Measurements from ENCODE around the gene ABI3BP. TPM values are rescaled to one million over a fixed set of nuclear protein-coding genes. Genes with fewer than 3 reads are reported as not detected.

The ABI3BP gene
- total RNA-seq, 2 experiments from 2014 or later, result not detected

DNA sequence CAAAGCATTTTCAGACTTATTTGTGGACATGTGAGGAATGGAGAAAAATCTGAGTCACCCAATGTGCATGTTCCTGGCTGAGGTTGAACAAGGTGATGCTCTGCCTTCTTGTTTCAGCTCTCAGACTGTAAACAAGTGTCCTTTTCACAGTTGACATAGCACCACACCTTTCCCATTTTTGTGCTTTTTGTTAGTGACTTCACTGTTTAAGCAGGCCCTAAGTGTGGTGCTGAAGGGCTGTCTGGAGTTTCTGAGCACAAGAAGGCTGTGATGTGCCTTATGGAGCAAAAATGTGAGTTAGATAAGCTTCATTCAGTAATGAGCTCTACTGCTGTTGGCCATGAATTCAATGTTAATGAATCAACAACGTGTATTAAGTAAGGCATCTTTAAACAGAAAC is 20.4 kb downstream of the ABI3BP start:
- H3K4me1 Mint-ChIP-seq (ENCODE audit: low read depth), result no peaks in the 10 kb centered on the region
- ATAC-seq (ENCODE audit: poor library complexity) (no peak), DNase-seq (no peak)
- Histone ChIP-seq H3K27me3 (ENCODE audit: control insufficient read depth in 1 of 2, insufficient read depth in 2 of 2, low read length in 2 of 2) (no peaks in the 10 kb centered on the region), H3K27ac (ENCODE audit: low read depth in 1 of 2, low read length in 2 of 2) (no peak overlapping the region), H3K9me3 (ENCODE audit: control insufficient read depth in 1 of 2, insufficient read depth in 1 of 2, low read length in 2 of 2) (no peaks in the 10 kb centered on the region), H3K4me3 (ENCODE audit: low read length) (no peak overlapping the region), H3K36me3 (ENCODE audit: insufficient read depth, low read length) (no peaks in the 10 kb centered on the region), H3K4me1 (ENCODE audit: insufficient read depth, low read length) (no peaks in the 10 kb centered on the region)
- CTCF ChIA-PET, result no interaction called here
- POLR2A ChIA-PET, result no interaction called here
- peaks cover 5% of the 10 kb centered on the region for H3K27me3 Mint-ChIP-seq
- TF ChIP-seq, protein P1, sequence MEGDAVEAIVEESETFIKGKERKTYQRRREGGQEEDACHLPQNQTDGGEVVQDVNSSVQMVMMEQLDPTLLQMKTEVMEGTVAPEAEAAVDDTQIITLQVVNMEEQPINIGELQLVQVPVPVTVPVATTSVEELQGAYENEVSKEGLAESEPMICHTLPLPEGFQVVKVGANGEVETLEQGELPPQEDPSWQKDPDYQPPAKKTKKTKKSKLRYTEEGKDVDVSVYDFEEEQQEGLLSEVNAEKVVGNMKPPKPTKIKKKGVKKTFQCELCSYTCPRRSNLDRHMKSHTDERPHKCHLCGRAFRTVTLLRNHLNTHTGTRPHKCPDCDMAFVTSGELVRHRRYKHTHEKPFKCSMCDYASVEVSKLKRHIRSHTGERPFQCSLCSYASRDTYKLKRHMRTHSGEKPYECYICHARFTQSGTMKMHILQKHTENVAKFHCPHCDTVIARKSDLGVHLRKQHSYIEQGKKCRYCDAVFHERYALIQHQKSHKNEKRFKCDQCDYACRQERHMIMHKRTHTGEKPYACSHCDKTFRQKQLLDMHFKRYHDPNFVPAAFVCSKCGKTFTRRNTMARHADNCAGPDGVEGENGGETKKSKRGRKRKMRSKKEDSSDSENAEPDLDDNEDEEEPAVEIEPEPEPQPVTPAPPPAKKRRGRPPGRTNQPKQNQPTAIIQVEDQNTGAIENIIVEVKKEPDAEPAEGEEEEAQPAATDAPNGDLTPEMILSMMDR (IDR thresholded peaks at IDR 0.05), result no peak
- no peaks in the 10 kb centered on the region for H3K36me3 Mint-ChIP-seq (ENCODE audit: low read depth)
- no peaks in the 10 kb centered on the region for H3K9me3 Mint-ChIP-seq
- intact Hi-C loops (cut with DNase I, micrococcal nuclease), result no loop called here
- no peak overlapping the region for H3K27ac Mint-ChIP-seq
- no peak overlapping the region for H3K4me3 Mint-ChIP-seq

DNA sequence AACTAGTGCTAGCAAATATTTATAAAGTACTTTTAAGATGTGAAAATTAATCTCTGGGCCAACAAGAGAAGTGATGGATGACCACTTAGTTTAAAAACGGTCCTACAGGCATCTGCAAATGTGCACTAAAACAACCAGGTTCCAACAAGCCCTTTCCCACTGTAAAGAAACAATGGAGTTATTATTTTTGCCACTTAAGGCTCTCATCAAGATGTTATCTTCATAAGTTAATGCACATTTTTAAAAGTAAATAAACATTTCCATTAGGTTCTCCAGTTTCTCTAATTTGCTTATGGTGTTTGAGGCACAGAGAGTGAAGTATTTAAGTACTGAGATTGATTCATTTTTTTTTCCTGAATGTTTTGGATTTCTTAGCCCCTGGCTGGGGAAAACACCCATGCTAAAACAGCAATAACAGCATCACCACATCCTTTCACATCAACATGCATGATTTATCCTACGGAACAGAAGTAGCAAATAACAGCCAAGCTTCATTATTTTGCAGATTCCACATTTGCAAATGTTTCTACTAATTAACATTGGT is 20.8 kb downstream of the ABI3BP start:
- H3K27ac ChIP-seq (ENCODE audit: low read depth in 1 of 2, low read length in 2 of 2), result no peak overlapping the region
- peaks cover 5% of the 10 kb centered on the region for H3K27me3 Mint-ChIP-seq
- no peaks in the 10 kb centered on the region for H3K27me3 ChIP-seq (ENCODE audit: control insufficient read depth in 1 of 2, insufficient read depth in 2 of 2, low read length in 2 of 2)
- DNase-seq (no peak), ATAC-seq (ENCODE audit: poor library complexity) (no peak)
- intact Hi-C loops (cut with DNase I, micrococcal nuclease), result no loop called here
- H3K9me3 ChIP-seq (ENCODE audit: control insufficient read depth in 1 of 2, insufficient read depth in 1 of 2, low read length in 2 of 2), result no peaks in the 10 kb centered on the region
- POLR2A ChIA-PET, result no interaction called here
- no peaks in the 10 kb centered on the region for H3K36me3 ChIP-seq (ENCODE audit: insufficient read depth, low read length)
- H3K4me1 Mint-ChIP-seq (ENCODE audit: low read depth), result no peaks in the 10 kb centered on the region
- H3K36me3 Mint-ChIP-seq (ENCODE audit: low read depth), result no peaks in the 10 kb centered on the region
- H3K9me3 Mint-ChIP-seq, result no peaks in the 10 kb centered on the region
- no peaks in the 10 kb centered on the region for H3K4me1 ChIP-seq (ENCODE audit: insufficient read depth, low read length)
- TF ChIP-seq, protein P1 (IDR thresholded peaks at IDR 0.05), result no peak
- H3K4me3 ChIP-seq (ENCODE audit: low read length), result no peak overlapping the region
- no peak overlapping the region for H3K4me3 Mint-ChIP-seq
- no peak overlapping the region for H3K27ac Mint-ChIP-seq
- CTCF ChIA-PET, result no interaction called here

DNA sequence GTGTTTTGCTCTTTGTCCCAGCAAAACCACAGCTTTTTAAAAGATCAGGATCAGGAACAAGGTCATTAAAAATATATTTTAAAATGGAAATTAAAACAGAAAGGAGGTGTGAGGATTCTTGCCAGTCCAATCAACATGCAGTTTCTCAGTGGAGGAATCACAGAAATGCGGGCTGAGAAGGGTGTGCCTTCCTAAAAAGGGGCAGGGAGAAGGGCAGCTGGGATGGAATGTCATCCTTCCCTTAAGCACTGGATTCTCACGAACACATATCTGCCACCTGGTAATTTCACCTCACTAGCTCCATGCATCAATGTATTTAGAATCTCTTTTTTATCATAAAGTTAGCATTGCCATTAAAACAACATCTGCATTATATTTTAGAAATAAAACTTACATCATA is 21.4 kb downstream of the ABI3BP start:
- CTCF ChIA-PET, result no interaction called here
- Mint-ChIP-seq H3K27ac (no peak overlapping the region), H3K27me3 (peaks cover 5% of the 10 kb centered on the region), H3K9me3 (no peaks in the 10 kb centered on the region), H3K4me1 (ENCODE audit: low read depth) (no peaks in the 10 kb centered on the region), H3K36me3 (ENCODE audit: low read depth) (no peaks in the 10 kb centered on the region), H3K4me3 (no peak overlapping the region)
- no peaks in the 10 kb centered on the region for H3K9me3 ChIP-seq (ENCODE audit: control insufficient read depth in 1 of 2, insufficient read depth in 1 of 2, low read length in 2 of 2)
- ATAC-seq (ENCODE audit: poor library complexity) (no peak), DNase-seq (no peak)
- intact Hi-C loops (cut with DNase I, micrococcal nuclease), result no loop called here
- H3K27ac ChIP-seq (ENCODE audit: low read depth in 1 of 2, low read length in 2 of 2), result no peak overlapping the region
- no peaks in the 10 kb centered on the region for H3K27me3 ChIP-seq (ENCODE audit: control insufficient read depth in 1 of 2, insufficient read depth in 2 of 2, low read length in 2 of 2)
- no peaks in the 10 kb centered on the region for H3K4me1 ChIP-seq (ENCODE audit: insufficient read depth, low read length)
- no peaks in the 10 kb centered on the region for H3K36me3 ChIP-seq (ENCODE audit: insufficient read depth, low read length)
- POLR2A ChIA-PET, result no interaction called here
- TF ChIP-seq, protein P1 (IDR thresholded peaks at IDR 0.05), result no peak
- no peak overlapping the region for H3K4me3 ChIP-seq (ENCODE audit: low read length)

Measured in CD4-positive, alpha-beta T cell (primary cell).